Large intestine (tissue), 3 donors: ENCODE data around the gene C1R. TPM values are rescaled to one million over a fixed set of nuclear protein-coding genes. Genes with fewer than 3 reads are reported as not detected.

Experiments used
- DNase-seq, 2 donors: peaks; one replicate each; pipeline versions ENCODE4 v3.0.0 to v3.0.0-alpha.2; 2013
- H3K27ac ChIP-seq: one replicate; pipeline ENCODE4 v1.5.1; 2013; ENCODE audit warnings: low read length
- H3K27me3 ChIP-seq: 2 replicates; pipeline ENCODE4 v1.6.1; 2013; ENCODE audit warnings: low read length; ENCODE audit not compliant: control insufficient read depth, insufficient read depth
- H3K36me3 ChIP-seq: 2 replicates; pipeline ENCODE4 v1.6.1; 2013; ENCODE audit warnings: low read length; ENCODE audit not compliant: control insufficient read depth, insufficient read depth
- H3K4me1 ChIP-seq: one replicate; pipeline ENCODE4 v1.6.1; 2013; ENCODE audit warnings: low read length; ENCODE audit not compliant: control insufficient read depth, insufficient read depth
- H3K4me3 ChIP-seq: one replicate; pipeline ENCODE4 v1.5.1; 2013; ENCODE audit warnings: low read length
- H3K9me3 ChIP-seq: one replicate; pipeline ENCODE4 v1.6.1; 2013; ENCODE audit warnings: mild to moderate bottlenecking, low read depth, low read length, moderate library complexity; ENCODE audit not compliant: control insufficient read depth
- WGBS: methylation state at CpG from one replicate; pipeline ENCODE4 v1.1.5; 2013; ENCODE audit warnings: low lambda C conversion rate; ENCODE audit not compliant: insufficient coverage; 5-methylcytosine and 5-hydroxymethylcytosine counted together
- polyA plus RNA-seq: library from polyadenylated mRNA; unstranded; fragments of 120-200 nt; gene quantifications from one replicate; pipeline ENCODE4 v1.2.1, GENCODE V29; 2013

The C1R gene
- polyA plus RNA-seq, 1 donor = 56.5 TPM

DNA sequence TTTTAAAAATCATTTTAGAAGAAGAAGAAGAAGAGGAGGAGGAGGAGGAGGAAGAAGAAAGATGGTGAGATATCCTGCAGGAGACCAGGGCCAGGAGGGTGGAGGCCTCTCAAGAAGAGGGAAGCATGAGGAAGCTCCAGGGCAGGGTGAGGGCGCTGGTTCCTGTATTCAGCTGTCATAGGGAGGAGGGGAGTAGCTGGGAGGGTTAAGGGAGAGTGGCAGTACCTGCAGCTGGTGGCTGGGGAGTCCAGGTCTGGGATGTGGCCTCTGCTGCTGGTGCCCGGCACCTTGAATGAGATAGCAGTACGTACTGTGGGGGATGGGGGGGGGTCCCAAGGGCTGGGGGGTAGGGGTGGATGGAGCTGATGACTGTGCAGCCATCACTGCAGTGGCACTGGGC lies 26.6 kb upstream of the C1R start:
- WGBS = no CpG with 5 or more reads among the region's 3 CpGs
- no peaks in the 10 kb centered on the region for H3K27me3 ChIP-seq
- DNase-seq = no peak
- no peak overlapping the region for H3K27ac ChIP-seq
- H3K4me3 ChIP-seq = no peak overlapping the region
- H3K9me3 ChIP-seq = no peaks in the 10 kb centered on the region
- peaks cover 25% of the 10 kb centered on the region for H3K4me1 ChIP-seq
- H3K36me3 ChIP-seq = peaks cover 32% of the 10 kb centered on the region

DNA sequence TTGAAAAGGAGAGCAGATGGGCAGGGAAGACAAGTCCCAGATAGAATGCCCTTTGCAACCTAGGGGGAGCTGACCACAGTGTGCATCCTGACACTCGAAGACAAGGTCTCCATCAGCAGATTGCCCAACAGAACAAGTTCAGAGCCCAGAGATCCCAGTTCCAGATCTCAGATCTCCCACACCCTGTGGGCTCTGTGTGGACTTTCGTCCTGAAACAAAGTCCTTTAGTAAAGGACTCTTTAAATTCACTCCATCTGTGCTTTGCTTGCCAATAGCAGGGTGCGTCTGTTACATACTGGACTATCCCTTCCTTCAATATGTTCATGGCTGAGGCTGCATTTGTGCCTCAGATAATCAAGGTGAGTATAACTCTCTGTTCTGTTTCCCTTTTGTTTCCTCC lies 25.4 kb upstream of the C1R start:
- no CpG with 5 or more reads among the region's 3 CpGs for WGBS

DNA sequence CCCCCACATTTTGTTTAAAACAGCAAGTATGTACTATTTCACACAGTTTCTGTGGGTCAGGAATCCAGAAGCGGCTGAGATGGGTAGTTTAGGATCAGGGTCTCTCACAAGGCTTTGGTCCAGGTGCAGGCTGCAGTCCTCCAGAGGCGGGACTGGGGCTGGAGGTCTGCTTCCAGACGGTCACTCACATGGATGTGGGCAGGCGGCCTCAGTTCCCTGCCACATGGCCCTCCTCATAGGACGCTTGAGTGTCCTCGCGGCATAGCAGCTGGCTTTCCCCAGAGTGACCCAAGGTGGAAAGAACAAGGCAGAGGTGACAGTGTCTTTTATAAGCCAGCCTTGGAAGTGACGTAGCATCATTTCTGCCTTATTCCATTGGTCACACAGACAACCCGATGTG lies 24.7 kb upstream of the C1R start:
- no peak overlapping the region for H3K27ac ChIP-seq
- H3K27me3 ChIP-seq = no peaks in the 10 kb centered on the region
- no peaks in the 10 kb centered on the region for H3K9me3 ChIP-seq
- peaks cover 32% of the 10 kb centered on the region for H3K36me3 ChIP-seq
- no CpG with 5 or more reads among the region's 9 CpGs for WGBS
- no peak overlapping the region for H3K4me3 ChIP-seq
- DNase-seq = no peak
- H3K4me1 ChIP-seq = peaks cover 13% of the 10 kb centered on the region

More for the DNA sequence above, 25.4 kb upstream of the C1R start:
- Histone ChIP-seq H3K9me3 (no peaks in the 10 kb centered on the region), H3K27ac (peak overlapping the region; percentile 61), H3K27me3 (no peaks in the 10 kb centered on the region), H3K36me3 (peaks cover 32% of the 10 kb centered on the region), H3K4me1 (peaks cover 13% of the 10 kb centered on the region), H3K4me3 (no peak overlapping the region)
- DNase-seq = peak; percentile 73 to 79

DNA sequence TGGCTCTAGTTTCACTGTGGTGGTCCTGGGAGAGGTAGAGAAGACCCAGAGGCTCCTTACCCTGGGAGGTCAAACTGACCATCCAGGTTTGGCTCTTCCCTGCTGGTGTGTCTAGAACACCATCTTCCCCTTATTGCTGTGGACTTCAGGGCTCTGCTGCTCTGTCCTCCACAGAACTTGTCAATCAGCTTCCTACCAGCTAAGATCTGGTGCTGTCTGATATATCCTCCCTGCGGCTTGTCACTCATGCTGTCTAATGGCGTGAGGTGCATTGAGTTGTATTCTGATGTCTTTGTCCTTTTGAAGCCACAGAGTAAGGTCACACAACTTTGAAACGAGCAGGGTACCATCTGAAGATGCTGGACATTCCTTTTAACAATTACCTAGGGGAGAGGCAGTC lies 24.0 kb upstream of the C1R start:
- Histone ChIP-seq H3K4me3 (no peak overlapping the region), H3K27me3 (no peaks in the 10 kb centered on the region), H3K4me1 (peaks cover 13% of the 10 kb centered on the region), H3K9me3 (no peaks in the 10 kb centered on the region), H3K27ac (no peak overlapping the region), H3K36me3 (peaks cover 31% of the 10 kb centered on the region)
- WGBS = no CpG with 5 or more reads among the region's 3 CpGs
- no peak for DNase-seq

DNA sequence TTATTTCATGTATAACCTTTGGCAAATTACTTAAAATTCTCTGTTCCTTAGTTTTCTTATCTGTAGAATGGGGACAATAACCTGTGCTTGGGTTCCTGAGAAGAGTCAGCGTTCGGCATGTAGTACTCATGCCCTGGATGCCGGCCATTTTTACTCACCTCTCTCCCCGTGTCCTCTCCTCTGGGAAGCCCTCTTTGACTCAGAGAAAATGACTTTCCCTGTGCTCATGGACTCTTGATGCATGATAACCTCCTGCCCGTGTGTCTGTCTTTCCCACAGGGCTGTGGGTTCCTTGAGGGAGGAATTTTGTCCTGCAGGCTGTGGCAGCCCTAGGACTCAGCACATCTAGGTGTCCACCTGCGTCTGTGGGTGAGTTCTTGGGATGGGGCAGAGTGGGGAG lies 22.6 kb upstream of the C1R start:
- peaks cover 29% of the 10 kb centered on the region for H3K36me3 ChIP-seq
- no peaks in the 10 kb centered on the region for H3K9me3 ChIP-seq
- peaks cover 13% of the 10 kb centered on the region for H3K4me1 ChIP-seq
- no CpG with 5 or more reads among the region's 6 CpGs for WGBS
- no peak overlapping the region for H3K4me3 ChIP-seq
- H3K27me3 ChIP-seq = no peaks in the 10 kb centered on the region
- no peak for DNase-seq
- no peak overlapping the region for H3K27ac ChIP-seq

DNA sequence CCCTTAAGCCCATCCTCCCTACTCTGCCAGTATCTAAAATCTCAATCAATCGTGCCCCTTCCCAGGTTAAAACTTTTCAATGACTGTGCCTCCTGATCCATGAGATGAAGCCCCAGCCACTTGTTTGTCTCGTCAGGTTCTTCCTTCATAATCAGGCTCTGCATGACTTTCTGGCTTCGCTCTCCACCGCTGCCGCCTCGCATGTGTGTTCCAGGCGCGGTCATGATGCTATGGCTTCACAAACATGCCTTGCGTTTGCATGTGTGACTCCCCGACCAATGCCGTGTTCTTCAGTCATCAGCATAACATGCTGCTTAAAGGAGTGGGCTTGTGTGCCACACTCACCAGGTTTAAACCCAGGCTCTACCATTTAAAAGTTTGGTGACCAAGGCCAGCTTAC lies 21.8 kb upstream of the C1R start:
- no peak for DNase-seq
- H3K4me1 ChIP-seq = peaks cover 19% of the 10 kb centered on the region
- no peaks in the 10 kb centered on the region for H3K27me3 ChIP-seq
- H3K27ac ChIP-seq = no peak overlapping the region
- no peaks in the 10 kb centered on the region for H3K9me3 ChIP-seq
- no CpG with 5 or more reads among the region's 11 CpGs for WGBS
- H3K36me3 ChIP-seq = peaks cover 23% of the 10 kb centered on the region
- H3K4me3 ChIP-seq = no peak overlapping the region

DNA sequence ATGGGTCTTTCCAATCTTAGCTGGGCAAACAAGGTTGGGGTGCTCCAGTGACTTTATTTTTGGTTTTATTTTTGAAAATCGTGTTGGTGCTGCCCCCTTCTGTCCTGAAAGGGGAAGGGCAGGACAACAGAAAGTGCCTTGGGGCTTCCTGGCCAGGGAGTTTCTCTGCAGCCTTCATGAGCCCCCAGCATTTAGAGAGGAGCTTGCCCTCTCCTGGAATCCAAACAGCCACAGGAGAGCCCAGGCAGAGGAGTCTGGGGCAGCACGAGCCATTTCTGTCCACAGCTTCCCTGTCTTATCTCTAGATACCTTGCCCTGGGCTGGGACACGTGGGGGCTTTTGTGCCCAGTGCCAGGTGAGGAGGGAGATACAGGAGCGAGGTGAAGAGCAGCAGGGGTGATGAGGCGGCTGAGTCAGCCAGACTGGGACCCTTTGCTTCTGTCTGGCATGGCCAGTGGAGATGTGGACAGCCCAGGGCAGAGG lies 21.2 kb upstream of the C1R start:
- no peaks in the 10 kb centered on the region for H3K9me3 ChIP-seq
- no CpG with 5 or more reads among the region's 5 CpGs for WGBS
- H3K27ac ChIP-seq = no peak overlapping the region
- H3K27me3 ChIP-seq = no peaks in the 10 kb centered on the region
- H3K4me3 ChIP-seq = no peak overlapping the region
- no peak for DNase-seq
- H3K36me3 ChIP-seq = peaks cover 23% of the 10 kb centered on the region
- H3K4me1 ChIP-seq = peaks cover 18% of the 10 kb centered on the region

DNA sequence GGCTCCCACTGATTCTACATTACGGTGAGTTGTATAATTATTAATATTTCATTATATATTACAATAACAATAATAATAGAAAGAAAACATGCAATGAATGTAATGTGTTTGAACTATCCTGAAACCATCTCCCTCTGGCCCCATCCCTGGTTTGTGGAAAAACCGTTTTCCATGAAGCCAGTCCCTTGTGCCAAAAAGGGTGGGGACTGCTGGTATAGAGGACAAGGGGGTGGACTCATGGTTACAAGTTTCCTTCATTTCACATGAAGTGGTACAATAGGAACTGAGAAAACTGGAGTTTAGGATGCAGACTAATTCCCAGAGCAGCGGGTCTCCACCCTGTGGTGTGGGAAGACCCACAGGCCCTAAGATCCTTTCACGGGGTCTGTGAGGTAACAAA lies 19.8 kb upstream of the C1R start:
- H3K27ac ChIP-seq = no peak overlapping the region
- no CpG with 5 or more reads among the region's 4 CpGs for WGBS
- no peaks in the 10 kb centered on the region for H3K9me3 ChIP-seq
- no peaks in the 10 kb centered on the region for H3K27me3 ChIP-seq
- peaks cover 22% of the 10 kb centered on the region for H3K36me3 ChIP-seq
- no peak for DNase-seq
- H3K4me1 ChIP-seq = peaks cover 6% of the 10 kb centered on the region
- no peak overlapping the region for H3K4me3 ChIP-seq

DNA sequence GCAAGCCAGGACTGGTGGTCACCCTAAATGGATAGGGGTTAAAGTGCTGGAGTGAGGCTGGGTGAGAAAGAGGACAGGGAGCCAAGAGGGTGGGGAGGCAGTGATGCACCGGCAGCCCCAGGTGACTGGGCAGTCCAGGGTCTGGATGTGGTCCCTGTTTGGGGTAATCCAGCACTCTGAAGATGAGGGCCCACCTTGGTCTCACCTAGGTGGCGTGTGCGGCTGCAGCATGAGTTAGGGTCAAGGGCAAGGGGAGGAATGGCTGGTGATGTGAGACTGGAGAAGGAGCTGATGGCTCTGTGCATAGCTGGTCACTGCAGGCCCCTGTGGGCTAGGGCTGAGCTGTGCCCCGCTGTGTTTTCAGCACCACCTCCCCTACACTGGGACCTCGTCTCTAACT lies 18.4 kb upstream of the C1R start:
- no CpG with 5 or more reads among the region's 5 CpGs for WGBS
- no peak overlapping the region for H3K27ac ChIP-seq
- no peak for DNase-seq

DNA sequence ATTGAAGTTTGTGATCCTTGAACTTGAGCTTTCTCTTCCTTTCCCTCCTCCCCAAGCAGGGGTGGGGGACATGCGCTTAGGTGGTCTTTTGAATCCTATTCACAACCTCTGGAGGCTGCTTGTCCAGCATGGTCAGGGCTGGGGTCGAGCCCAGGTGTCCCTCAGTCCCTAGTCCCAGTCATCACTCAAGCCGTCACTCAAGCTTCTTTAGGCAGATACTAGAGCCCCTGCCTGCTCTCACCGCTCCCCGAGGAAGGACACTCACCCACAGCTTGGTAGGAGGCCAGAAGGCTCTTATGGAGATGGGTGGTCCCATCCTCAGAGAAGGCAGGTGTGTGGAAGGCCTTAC lies 17.3 kb upstream of the C1R start:
- Histone ChIP-seq H3K36me3 (no peaks in the 10 kb centered on the region), H3K4me3 (peak overlapping the region; percentile 62), H3K27me3 (no peaks in the 10 kb centered on the region), H3K9me3 (no peaks in the 10 kb centered on the region), H3K4me1 (peaks cover 6% of the 10 kb centered on the region), H3K27ac (no peak overlapping the region)
- no peak for DNase-seq
- WGBS = no CpG with 5 or more reads among the region's 5 CpGs

More for the DNA sequence above, 18.4 kb upstream of the C1R start:
- Histone ChIP-seq H3K9me3 (no peaks in the 10 kb centered on the region), H3K36me3 (peaks cover 10% of the 10 kb centered on the region), H3K4me3 (no peak overlapping the region), H3K4me1 (peaks cover 6% of the 10 kb centered on the region), H3K27me3 (no peaks in the 10 kb centered on the region)

DNA sequence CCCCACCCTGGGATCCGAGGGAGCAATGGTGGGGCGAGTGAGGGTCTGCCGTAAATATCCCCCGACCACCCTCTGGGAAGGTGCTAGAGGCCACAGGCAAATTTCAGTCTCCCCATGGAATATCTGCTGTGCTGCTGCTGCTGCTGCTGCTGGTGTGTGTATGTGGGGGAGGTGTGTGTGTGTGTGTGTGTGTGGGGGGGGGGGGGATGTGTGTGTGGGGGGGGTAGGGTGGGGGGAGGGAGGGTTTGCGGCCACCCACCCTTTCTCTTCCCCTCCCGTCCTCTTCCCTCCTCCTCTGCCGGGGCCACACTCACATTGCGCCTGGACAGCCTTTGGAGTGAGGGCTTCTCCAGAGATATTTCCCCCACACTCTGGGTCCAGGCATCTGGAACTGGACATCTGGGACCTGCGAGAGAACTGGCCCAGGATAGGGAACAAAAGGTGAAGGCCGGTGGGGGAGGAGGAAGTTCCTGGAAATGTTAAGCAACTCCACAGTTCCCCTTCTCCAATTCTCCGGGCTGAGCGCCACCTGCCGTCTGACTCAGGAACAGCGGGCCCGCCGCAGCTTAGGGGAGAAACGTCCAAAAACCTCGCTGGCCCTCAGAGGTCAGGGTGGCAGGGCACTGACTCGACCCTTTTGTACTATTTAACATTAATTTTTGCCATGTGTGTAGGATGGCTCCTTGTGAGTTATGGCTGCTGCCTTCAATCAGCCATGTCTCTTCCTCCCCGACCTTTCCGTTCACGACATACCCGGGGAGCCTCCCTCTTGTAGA lies 16.7 kb upstream of the C1R start, which contains the start of gene C1RL:
TSS of gene C1RL (minus strand) at position 419 of the 776 bp plus-strand sequence. CDS start at position 385, 34 bp downstream.
- no peaks in the 10 kb centered on the region for H3K27me3 ChIP-seq
- no peaks in the 10 kb centered on the region for H3K36me3 ChIP-seq
- no CpG with 5 or more reads among the region's 23 CpGs for WGBS
- H3K4me1 ChIP-seq = peaks cover 9% of the 10 kb centered on the region
- H3K9me3 ChIP-seq = no peaks in the 10 kb centered on the region
- peak; percentile 82 to 89 for DNase-seq
- peak within 1 kb of the TSS; percentile 62 for H3K4me3 ChIP-seq
- H3K27ac ChIP-seq = peak within 1 kb of the TSS; percentile 90
